GM18502 (cell line): ENCODE measurements around the gene CAPS.
"Not testable (repeated sequence)": the region's sequence is repeated elsewhere in the genome, so short reads cannot be mapped to it uniquely, and the experiment has no call there.

Source experiments
- ATAC-seq: cut with Tn5 transposase; IDR thresholded peaks from one replicate; pipeline ENCODE4 v1.9.1; 2021; ENCODE audit warnings: mild to moderate bottlenecking; ENCODE audit not compliant: unreplicated experiment, poor library complexity

Gene CAPS

DNA sequence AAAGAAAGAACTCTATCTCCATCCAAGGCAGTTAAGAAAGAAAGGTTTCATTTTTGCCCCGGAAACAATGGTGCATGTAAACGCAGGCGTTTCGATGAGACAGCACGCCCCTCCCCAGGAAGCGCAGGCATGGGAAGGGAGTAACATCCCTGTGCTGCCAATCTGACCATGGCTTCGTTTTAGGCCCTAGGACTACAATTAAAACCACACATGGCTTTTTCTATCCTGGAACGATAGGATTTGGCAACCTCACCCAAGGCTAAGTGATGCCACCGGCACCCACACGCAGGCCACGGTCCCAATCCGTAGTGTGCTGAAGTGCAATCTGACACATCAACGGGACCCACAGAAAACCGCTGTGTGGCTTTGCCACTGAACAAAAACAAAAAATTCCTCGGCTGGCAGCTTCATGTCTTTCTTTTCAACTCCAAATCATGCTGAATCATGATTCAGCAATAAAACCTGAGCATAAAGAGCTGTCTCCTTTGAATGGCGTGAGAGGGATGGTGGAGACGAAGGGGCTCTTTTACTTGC is 39.7 kb downstream of the CAPS start:
- ATAC-seq: no peak

DNA sequence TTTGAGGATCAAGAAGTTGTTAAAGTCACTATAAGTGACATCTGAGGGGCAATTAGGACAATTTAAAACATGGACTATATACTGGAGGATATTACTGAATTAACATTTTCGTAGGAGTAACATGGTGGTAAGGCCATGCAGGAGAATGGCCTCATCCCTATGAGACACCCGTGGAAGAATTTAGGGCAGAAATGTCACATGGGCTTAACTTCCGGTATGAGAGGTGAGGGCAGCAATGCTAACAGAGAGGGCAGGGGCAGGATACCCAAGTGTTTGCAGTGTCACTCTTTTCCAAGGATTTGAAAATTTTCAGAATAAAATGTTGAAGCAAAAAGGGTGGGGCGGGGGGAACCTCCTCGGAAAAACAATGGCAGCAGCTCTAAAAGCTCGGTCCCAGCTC is 40.2 kb downstream of the CAPS start:
- no peak for ATAC-seq

DNA sequence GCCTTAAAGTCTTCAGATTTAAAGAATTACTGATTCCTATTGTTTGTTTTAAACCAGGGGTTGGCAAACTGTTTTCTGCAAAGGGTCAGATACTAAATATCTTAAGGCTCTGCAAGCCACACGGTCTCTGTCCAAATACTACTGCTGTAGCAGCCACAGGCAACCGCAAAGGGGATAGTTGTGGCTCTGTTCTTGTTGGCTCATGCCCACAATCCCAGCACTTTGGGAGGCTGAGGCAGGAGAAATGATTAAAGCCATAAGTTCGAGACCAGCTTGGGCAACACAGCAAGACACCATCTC is 41.5 kb downstream of the CAPS start:
- no peak for ATAC-seq

DNA sequence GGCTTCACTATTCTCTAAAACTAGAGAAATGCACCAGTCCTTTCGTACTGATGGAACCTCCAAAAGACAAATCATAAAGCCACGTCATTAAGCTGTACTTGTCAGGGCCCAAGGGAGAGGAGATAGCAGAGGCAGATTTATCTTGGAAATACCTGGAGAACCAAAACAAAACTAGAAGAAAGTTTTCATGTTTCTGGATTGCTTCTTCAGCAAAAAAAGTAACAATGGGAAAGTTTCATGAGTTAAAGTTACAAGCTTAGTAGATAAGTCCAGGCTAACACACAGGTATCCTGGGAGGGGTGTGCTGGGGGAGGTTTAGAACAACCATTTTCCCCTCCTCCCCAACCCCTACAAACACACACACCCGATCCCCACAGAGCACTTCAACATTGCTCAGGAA is 42.3 kb downstream of the CAPS start:
- ATAC-seq: no peak

DNA sequence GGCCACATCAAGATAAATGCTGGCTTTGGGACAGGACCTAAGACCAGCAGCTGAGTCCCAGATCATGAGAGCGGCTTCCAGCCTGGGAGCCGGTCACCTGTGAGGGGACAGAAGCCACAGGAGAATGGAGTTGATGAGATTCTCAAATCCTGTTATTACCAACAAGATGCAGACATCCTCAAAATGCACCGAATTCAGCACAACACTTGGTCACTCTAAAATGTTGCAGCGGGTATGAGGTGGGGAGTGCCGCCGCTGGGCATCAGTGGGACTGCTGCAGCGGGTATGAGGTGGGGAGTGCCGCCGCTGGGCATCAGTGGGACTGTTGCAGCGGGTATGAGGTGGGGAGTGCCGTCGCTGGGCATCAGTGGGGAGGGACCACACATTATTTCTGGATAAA is 42.7 kb downstream of the CAPS start:
- ATAC-seq: no peak

DNA sequence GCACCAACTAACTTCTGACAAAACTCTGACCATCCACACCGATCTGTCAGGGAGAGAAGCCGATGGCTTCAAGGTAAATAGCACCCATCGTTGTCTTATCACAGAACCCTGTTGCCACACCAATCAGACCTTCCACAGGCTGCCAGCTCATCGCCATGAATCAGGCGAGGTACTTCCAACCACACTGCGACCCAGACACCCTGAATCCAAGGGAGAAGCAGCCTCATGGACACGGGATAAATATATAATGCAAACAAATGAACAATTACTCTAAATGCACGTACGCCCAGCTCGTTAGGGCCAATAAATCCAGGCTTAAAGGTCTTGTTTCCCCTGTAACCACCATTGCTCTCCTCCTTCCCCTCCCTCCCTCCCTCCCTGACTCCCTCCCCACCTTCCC is 43.1 kb downstream of the CAPS start:
- no peak for ATAC-seq

DNA sequence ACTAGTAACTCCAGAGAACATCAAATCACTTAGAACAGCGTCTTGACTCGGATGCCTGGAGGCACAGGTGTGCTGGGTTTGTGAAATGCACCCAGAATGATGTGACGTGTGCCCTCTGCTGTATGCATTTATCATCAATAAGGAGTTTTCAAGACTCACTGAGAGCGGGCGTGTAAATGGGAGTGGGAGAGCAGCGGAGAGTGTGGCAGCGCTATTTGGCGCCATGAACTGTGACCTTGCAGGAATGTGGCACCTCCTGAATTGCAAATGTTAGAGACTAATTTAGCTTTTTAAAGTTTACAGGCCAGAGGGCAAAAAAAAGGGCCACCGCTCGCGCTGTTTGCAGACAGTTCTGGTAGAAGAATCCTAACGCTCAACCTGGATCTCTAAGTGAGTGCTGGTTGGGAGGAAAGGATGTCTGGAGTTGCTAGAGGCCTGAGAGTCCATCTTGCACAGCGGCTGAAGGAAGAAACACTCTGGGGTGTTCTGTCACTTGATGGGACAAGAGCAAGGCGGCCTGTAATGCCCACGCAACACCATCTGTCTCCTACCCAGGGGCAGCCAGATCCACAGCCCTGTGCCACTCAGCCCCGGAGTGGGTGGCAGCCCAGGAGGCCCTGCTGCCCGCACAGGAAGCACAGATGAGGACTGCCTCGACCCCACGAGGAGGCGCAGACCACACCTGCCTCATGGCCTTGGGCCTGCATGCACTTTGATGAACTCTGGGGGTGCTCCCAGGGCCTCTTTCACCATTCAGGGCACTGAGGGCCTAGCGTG is 44.2 kb downstream of the CAPS start:
- ATAC-seq: no peak

DNA sequence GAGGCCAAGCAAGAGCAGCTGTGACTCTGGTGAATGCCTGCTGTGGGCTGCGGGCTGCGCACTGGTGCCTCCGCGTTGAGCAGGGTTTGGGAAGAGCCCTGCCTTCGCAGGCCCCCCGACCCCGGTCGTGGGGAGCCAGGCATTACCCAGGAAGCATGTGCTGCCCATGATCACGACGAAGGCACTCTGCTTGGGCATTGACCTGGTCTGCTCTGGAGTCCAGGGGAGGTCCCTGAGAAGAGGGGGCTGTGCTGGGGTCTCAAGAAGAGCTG is 44.7 kb downstream of the CAPS start:
- ATAC-seq: no peak

DNA sequence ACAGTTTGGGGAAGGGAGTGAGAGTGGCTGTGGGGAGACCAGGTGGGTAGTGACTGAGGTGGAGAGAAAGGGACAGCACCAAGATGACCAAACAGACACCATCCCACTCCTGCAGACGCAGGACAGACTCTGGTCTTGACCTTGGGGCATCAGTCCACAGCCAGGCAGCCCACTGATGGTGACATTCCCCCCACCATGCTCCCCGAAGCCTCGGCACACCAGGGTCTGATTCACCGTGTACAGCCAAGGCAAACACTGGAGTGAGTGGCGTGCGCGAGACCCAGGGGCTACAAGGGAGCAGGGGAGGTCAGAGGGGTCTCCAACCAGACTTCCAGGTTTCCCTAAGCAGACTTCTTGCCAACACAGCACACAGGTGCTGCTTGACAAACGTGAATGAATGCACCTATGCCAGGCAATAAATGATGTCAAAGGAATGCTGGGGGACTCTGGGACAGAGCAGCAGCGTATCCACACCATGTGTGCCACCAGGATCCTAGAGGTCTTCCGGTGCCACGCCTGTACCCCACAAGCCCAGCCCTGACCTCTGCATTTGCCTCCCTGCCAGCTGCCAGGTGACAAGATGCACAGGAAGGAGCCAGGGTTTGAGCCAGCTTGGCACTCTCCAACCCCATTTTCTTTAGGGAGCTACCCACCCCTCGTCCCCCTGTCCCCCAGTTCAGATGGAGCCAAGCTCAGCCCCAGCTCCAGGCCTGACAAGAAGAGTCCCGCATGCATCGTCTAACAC is 45.4 kb downstream of the CAPS start:
- ATAC-seq: no peak

DNA sequence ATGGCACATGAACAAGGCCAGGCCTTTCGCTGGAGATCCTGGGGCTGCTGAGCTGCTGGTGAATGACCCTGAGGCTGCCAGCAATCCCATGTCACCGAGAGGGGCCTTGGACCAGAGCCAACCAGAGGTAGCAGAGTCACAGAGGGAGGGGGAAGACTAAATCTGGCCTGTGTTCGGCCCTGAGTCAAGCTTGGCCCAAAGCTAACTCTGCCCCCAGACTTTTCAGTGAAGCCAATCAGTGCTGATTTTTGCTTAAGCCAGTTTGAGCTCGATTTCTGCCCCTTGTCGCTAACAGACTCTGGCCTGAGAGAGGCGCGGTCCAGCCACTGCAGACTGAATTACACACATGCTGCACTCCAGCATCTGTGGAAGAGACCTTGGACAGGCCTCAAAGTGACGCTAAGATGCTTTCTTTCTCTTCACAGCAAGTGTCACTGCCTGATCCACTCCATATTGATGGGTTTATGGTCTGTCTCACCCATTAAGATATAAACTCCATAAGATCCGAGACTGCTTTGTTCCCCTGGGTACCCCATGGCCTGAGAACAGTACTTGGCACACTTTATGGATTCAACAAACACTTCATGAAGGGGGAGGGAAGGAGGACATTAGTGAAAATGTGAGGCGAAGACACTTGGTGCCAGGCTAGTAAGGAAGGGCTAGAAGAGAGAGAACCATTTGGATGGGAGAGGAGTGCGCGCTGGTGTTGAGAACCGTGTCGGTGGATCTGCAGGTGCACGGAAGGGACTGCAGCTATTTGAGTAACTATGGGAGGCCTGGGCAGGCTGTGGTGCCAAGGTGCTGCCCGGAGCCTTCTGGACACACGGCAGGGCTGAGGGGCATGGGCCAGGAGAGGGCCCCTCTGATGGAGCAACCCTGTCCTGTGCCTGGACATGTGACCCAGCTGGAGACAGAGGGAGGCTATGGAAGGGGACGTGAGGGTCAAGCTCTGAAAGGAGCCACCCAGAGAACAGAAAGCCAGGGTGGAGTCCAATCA is 46.2 kb downstream of the CAPS start:
- no peak for ATAC-seq

DNA sequence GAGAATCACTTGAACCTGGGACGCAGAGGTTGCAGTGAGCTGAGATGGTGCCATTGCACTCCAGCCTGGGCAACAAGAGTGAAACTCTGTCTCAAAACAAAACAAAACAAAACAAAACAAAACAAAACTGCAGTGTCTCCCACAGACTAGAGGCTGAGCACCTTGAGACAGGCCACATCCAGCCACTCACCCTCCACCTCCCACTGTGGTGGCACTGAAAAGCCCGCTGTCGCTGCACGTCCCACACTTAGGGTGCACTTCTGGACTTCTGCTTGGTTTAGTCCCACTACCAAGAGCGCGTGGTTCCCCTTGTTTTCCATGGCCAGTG is 47.6 kb downstream of the CAPS start:
- ATAC-seq: not testable (repeated sequence)

DNA sequence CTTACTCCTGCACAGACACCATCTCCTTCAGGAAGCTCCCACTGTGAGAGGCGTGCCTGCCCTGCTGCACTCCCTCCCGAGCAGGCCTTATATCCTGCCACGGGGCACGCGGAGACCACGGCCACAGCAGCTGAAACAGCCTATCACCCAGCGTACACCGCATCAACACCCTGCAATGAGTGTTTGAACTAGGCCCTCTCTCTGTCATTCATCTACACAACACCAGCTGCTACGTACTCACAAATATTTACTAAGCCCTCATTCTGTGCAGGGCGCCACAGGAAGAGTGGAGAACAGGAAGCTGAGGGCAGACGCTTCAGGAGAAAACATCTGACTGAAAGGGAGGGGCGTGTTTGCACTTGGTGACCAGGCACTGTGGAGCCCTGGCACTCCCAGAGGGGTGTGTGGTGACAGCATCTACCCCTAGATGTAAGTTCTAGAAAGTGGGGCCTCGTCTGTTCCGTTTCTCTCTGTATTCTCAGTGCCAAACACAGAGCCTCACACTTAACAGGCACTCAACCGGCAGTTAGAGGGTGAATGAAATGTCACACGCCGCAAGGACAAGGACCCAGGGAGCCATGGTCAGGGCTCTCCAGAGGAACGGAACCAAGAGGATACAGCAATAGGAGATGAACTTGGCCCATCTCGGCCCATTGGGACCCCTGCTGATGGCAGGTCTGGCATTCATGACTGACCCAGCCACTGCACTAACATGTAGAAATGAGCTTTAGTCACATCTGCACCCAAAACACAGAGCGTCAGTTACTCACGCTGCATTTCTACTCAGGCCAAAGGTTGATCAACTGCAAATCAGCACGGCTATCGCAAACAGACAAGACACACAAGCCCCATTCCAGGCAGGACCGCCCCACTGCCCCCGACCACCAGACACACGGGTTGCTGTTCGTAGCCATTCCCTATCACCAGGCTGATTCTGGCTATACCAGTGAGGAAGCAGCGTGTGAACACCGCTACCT is 48.2 kb downstream of the CAPS start:
- no peak for ATAC-seq

DNA sequence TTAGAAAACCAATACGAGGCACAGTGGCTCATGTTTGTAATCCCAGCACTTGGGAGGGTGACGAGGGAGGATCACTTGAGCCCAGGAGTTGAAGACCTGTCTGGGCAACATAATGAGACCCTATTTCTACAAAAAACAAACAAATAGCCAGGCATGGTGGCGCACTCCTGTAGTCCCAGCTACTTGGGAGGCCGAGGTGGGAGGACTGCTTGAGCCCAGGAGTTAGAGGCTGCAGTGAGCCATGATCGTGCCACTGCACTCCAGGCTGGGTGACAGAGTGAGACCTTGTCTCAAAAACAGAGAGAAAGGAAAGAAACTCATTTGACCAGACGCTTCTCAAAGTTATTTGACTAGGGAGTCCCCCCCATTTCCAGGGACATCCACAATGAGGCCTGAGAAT is 49.2 kb downstream of the CAPS start:
- ATAC-seq: not testable (repeated sequence)

DNA sequence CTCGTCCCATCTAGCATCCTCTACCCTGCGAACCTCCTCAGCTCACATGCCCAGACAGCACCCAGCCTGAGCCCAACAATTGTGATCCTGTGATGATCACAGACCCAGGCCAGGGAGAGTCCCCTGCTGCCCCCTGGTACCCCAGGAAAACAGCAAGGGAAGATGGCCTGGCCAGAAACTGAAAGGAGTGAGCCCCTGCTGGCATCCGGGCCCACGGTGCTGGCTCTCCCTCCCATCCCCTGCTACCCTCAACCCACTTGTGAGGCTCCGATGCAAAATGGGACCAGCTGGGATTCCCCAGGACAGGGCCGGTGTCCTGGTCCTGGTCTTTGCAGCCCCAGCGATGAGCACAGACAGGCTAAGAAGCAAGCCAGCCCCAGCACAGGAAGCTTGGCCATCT is 49.8 kb downstream of the CAPS start:
- no peak for ATAC-seq

DNA sequence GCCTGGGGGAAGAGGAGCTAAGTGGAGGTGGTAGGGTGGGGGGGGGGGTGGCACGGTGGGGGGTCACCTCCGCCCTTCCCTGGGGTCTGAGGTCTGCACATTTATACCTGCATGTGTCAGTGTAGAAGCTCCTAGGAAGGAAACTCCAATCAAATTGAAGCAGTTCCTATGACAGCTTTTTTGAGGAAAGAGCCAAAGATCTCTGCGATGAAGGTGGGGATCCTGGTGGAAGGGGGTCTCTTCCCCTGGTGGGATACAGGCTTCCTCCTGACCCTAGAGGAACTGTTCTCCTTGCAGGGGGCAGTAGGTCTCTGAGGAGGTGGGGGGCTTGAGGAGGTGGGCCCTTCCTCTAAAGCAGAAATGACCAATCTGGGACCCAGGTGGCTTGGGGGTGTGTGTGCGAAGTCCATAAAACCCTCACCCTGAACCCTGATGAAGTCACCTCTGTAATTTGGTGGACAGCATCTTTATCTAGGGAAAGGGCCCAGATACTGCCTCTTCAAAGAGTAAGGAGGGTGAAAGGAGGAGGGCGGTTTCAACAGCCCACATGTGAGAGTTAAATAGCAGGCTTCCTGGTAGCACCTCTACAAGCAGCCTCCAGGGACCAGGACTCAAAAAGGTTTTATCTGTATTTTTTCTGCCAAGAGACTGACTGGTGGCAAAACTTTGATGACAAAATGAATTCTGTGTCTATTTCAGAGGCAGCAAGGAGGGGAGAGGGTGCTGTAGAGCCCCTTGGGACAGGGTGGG is 50.9 kb downstream of the CAPS start:
- no peak for ATAC-seq
